OCI-LY3 (cell line): ENCODE results near the gene P2RY8.

Source experiments
- CTCF ChIP-seq: fragments of 200-600, 300-600 bp; sonication (generic); IDR thresholded peaks from 2 replicates; pipeline ENCODE4 v1.5.1; 2014; ENCODE audit warnings: antibody characterized with exemption, low read length, low read depth
- EZH2phosphoT487 ChIP-seq: fragments of 200-600 bp; shearing (Covaris generic); IDR thresholded peaks from 2 replicates; pipeline ENCODE4 v1.6.1; 2018; ENCODE audit warnings: antibody characterized with exemption, mixed run types, low read depth

DNA sequence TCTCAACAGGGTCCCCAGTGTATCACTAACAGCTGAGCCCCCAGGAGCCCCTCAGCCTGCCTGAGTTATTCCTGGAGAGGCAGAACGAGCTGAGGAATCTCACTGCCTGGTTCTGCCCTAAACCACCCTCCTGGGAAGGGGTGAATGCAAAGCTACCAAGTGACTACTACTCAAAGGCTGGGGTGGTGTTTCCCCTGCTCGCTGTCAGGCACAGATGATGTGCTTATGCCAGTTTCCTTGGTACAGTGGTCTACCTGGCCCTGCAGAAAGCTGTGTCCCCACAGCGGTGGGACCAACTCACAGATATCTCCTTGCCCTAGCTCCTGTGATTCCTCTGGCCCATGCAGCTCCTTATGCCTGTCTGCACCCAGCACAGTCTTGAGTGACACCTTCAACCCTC, 48.8 kb downstream of the P2RY8 start:
- TF ChIP-seq CTCF (no peak), EZH2phosphoT487 (no peak)
